HepG2 (cell line): ENCODE measurements around the gene TXNDC11. TPM values are rescaled to one million over a fixed set of nuclear protein-coding genes. Genes with fewer than 3 reads are reported as not detected.
A peak's percentile ranks its signal among the peaks of the same experiment; 100 is the strongest.

Experiments
- CENPBD1 ChIP-seq: sonication (generic); formaldehyde crosslinking; IDR thresholded peaks from 2 replicates; pipeline ENCODE4 v1.8.0; 2022; ENCODE audit warnings: missing genetic modification reagents, low read depth, mild to moderate bottlenecking, borderline replicate concordance
- FOXJ3 ChIP-seq: sonication (generic); formaldehyde crosslinking; IDR thresholded peaks from 2 replicates; pipeline ENCODE4 v1.4.0; 2020; ENCODE audit warnings: missing genetic modification reagents, mild to moderate bottlenecking, borderline replicate concordance
- KLF16 ChIP-seq, 2 experiments: sonication (generic) in 1 of 2; formaldehyde crosslinking in 1 of 2; IDR thresholded peaks; 2 replicates each; pipeline versions ENCODE4 v1.6.1 to v1.8.0; 2016 to 2023; ENCODE audit warnings: missing genetic modification reagents in 2 of 2, missing compliant biosample characterization in 1 of 2
- PAWR ChIP-seq: sonication (generic); formaldehyde crosslinking; IDR thresholded peaks from 2 replicates; pipeline ENCODE4 v1.4.0; 2020; ENCODE audit warnings: missing genetic modification reagents, mild to moderate bottlenecking, borderline replicate concordance
- RBM22 ChIP-seq: fragments of 200-400 bp; formaldehyde crosslinking; optimal IDR thresholded peaks from 2 replicates; pipeline ENCODE3; 2017; ENCODE audit warnings: mild to moderate bottlenecking, low read length, moderate library complexity
- SETDB1 ChIP-seq: sonication (generic); formaldehyde crosslinking; IDR thresholded peaks from 2 replicates; pipeline ENCODE4 v1.5.1; 2020; ENCODE audit warnings: missing genetic modification reagents, mild to moderate bottlenecking, borderline replicate concordance
- ZBTB4 ChIP-seq: sonication (generic); formaldehyde crosslinking; IDR thresholded peaks from 2 replicates; pipeline ENCODE4 v1.4.0; 2020; ENCODE audit warnings: missing genetic modification reagents, mild to moderate bottlenecking, borderline replicate concordance
- ZFP82 ChIP-seq: sonication (generic); formaldehyde crosslinking; IDR thresholded peaks from 2 replicates; pipeline ENCODE4 v1.5.1; 2020; ENCODE audit warnings: mild to moderate bottlenecking, missing genetic modification reagents, borderline replicate concordance
- ZNF17 ChIP-seq: sonication (generic); formaldehyde crosslinking; IDR thresholded peaks from 2 replicates; pipeline ENCODE4 v1.5.0; 2020; ENCODE audit warnings: mild to moderate bottlenecking, missing genetic modification reagents
- ZNF546 ChIP-seq: sonication (generic); formaldehyde crosslinking; conservative IDR thresholded peaks from 2 replicates; pipeline ENCODE4 v1.8.1; 2023; ENCODE audit warnings: mild to moderate bottlenecking, missing genetic modification reagents
- ZNF737 ChIP-seq: sonication (generic); formaldehyde crosslinking; IDR thresholded peaks from 2 replicates; pipeline ENCODE4 v1.5.0; 2020; ENCODE audit warnings: missing genetic modification reagents, mild to moderate bottlenecking, borderline replicate concordance
- polyA plus RNA-seq, 8 experiments: library from polyadenylated mRNA; depleted of rRNA in 3 of 8; stranded (reverse) in 7 of 8; unstranded in 1 of 8; fragments of >200 nt; fragmentation: Illumina TruSeq in 4 of 8; extraction: Trizol in 4 of 8; gene quantifications; 2 replicates each; pipeline versions ENCODE4 v1.2.1 to v1.2.3, GENCODE V29; 2011 to 2016; ENCODE audit warnings: low read depth in 4 of 8, missing spikeins in 1 of 8, mixed read lengths in 1 of 8; ENCODE audit not compliant: insufficient read depth in 1 of 8
- total RNA-seq, 5 experiments: library from RNA; depleted of rRNA; stranded (reverse); fragments of >200 nt; fragmentation: Illumina TruSeq; extraction: Trizol; gene quantifications; 2 replicates each; pipeline ENCODE4 v1.2.3, GENCODE V29; 2016; ENCODE audit warnings: low read depth in 1 of 5
- TF ChIP-seq, protein P1 (sequence below): sonication (generic); formaldehyde crosslinking; IDR thresholded peaks from 2 replicates; pipeline ENCODE4 v1.8.0; 2022; ENCODE audit warnings: missing genetic modification reagents, mild to moderate bottlenecking, inconsistent platforms, borderline replicate concordance
- TF ChIP-seq, protein P2 (sequence below): IDR thresholded peaks from 2 replicates; pipeline ENCODE4 v1.6.1; 2016; ENCODE audit warnings: missing biosample characterization, missing genetic modification reagents, low read depth
- TF ChIP-seq, protein P3 (sequence below): conservative IDR thresholded peaks from 2 replicates; pipeline ENCODE4 v1.6.1; 2018; ENCODE audit warnings: missing genetic modification reagents
- TF ChIP-seq, protein P4 (sequence below): sonication (generic); formaldehyde crosslinking; IDR thresholded peaks from 2 replicates; pipeline ENCODE4 v1.5.1; 2020; ENCODE audit warnings: mild to moderate bottlenecking, moderate library complexity, missing genetic modification reagents
- TF ChIP-seq, protein P5 (sequence below): sonication (generic); IDR thresholded peaks from 2 replicates; pipeline ENCODE4 v1.6.1; 2016; ENCODE audit warnings: low read depth, borderline replicate concordance

TXNDC11 gene
- total and polyA plus RNA-seq, 2 of the 13 experiments (the other 11 are each of a cell fraction or from before 2014, with no cell fraction given), result 74.9 to 123 TPM

DNA sequence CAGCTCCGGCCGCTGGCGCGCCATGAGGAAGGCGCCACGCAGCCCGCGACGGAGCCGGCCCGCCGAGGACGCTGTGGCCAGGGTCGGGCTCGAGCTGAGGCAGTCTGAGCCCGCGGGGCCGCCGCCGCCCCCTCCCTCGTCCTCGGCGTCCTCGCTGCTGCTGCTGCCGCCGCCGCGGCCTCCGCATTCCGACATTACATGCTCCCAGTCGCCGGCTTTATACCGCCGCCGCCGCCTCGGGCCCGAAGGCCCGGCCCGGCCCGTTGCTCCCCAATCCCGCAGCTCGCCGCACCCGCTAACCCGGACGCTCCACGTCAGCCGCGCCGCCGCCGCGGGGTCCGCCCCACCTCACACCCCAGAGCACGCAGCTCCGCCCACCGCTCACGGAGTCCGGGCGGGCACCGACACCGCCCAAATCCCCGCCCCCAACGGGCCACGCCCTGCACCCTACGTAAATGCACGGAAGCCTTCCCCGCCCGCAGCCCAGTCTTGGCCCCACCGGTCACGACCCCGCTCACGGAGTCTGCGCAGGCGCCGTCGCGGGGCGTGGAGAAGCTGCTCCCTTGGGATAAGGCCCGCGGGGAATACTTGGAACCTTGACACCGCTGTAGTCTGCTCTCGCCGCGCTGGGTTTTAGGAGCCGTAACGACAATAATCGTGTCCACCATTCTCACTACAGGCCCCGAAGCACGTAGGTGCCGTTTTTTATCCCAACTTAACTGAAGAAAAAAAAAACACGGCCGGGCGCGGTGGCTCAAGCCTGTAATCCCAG lies at the start of gene TXNDC11 (continued):
- TF ChIP-seq, protein P1, sequence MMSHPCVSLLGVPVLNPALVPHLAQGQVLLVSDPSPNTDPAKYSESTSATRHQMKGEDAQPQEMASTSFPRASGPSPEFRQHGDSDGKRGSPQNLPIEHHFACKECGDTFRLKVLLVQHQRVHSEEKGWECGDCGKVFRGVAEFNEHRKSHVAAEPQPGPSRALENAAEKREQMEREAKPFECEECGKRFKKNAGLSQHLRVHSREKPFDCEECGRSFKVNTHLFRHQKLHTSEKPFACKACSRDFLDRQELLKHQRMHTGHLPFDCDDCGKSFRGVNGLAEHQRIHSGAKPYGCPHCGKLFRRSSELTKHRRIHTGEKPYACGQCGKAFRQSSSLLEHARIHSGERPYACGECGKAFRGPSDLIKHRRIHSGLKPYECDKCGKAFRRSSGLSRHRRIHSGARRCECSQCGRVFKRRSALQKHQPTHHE (CRISPR knock-in tag), result peak; percentile 77; the same call in 1 of the 2 replicates
- TF ChIP-seq ZNF546 (peak; percentile 93), FOXJ3 (CRISPR knock-in tag) (peak; percentile 24; the same call in 1 of the 2 replicates), ZBTB4 (CRISPR knock-in tag) (peak; percentile 87; the same call in 1 of the 2 replicates), ZFP82 (CRISPR knock-in tag) (peak; percentile 71; the same call in 1 of the 2 replicates), PAWR (CRISPR knock-in tag) (peak; percentile 14; the same call in 1 of the 2 replicates), ZNF17 (CRISPR knock-in tag) (0 out of 2 replicates have a peak, but pooled peaks have one; percentile 40), CENPBD1 (CRISPR knock-in tag) (no peak; the same call in 1 of the 2 replicates), KLF16 (CRISPR knock-in tag; IDR thresholded peaks at IDR 0.05) (peak in 1 of 2 experiments; percentile 89; a peak in 2 of 4 replicates), SETDB1 (CRISPR knock-in tag) (no peak), RBM22 (no peak), ZNF737 (no peak)
- TF ChIP-seq, protein P2, sequence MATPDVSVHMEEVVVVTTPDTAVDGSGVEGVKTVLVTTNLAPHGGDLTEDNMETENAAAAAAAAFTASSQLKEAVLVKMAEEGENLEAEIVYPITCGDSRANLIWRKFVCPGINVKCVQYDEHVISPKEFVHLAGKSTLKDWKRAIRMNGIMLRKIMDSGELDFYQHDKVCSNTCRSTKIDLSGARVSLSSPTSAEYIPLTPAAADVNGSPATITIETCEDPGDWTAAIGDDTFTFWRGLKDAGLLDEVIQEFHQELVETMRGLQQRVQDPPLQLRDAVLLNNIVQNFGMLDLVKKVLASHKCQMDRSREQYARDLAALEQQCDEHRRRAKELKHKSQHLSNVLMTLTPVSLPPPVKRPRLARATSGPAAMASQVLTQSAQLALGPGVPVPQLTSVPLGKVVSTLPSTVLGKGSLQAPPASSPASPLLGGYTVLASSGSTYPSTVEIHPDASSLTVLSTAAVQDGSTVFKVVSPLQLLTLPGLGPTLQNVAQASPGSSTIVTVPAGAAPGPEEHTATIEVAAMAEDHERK (CRISPR knock-in tag), result peak; percentile 88
- TF ChIP-seq, protein P3, sequence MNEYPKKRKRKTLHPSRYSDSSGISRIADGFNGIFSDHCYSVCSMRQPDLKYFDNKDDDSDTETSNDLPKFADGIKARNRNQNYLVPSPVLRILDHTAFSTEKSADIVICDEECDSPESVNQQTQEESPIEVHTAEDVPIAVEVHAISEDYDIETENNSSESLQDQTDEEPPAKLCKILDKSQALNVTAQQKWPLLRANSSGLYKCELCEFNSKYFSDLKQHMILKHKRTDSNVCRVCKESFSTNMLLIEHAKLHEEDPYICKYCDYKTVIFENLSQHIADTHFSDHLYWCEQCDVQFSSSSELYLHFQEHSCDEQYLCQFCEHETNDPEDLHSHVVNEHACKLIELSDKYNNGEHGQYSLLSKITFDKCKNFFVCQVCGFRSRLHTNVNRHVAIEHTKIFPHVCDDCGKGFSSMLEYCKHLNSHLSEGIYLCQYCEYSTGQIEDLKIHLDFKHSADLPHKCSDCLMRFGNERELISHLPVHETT (CRISPR knock-in tag), result peak; percentile 93
- TF ChIP-seq, protein P4, sequence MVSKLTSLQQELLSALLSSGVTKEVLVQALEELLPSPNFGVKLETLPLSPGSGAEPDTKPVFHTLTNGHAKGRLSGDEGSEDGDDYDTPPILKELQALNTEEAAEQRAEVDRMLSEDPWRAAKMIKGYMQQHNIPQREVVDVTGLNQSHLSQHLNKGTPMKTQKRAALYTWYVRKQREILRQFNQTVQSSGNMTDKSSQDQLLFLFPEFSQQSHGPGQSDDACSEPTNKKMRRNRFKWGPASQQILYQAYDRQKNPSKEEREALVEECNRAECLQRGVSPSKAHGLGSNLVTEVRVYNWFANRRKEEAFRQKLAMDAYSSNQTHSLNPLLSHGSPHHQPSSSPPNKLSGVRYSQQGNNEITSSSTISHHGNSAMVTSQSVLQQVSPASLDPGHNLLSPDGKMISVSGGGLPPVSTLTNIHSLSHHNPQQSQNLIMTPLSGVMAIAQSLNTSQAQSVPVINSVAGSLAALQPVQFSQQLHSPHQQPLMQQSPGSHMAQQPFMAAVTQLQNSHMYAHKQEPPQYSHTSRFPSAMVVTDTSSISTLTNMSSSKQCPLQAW, result peak; percentile 92
- TF ChIP-seq, protein P5, sequence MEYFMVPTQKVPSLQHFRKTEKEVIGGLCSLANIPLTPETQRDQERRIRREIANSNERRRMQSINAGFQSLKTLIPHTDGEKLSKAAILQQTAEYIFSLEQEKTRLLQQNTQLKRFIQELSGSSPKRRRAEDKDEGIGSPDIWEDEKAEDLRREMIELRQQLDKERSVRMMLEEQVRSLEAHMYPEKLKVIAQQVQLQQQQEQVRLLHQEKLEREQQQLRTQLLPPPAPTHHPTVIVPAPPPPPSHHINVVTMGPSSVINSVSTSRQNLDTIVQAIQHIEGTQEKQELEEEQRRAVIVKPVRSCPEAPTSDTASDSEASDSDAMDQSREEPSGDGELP, result no peak
